Measurements from ENCODE around the gene CREB5.

DNA sequence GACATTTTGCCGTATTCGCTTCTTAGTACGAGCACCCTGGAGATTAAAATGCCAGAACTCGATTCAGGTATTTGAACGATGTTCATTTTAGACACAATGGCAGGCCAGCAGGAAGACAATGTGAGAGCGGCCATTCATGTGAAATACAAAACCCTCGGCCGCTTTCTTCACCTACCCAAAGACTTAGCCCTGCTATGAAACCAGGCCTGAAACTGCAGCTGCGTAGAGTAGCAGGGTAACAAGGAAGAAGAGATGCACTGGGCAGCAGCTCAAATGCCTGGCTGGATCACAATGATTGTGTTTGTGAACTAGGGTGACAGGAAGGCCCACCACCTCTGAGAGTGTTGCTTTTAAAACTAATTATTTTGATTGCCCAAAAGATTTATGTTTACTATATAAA is 311.0 kb downstream of the CREB5 start:
- TF ChIP-seq, protein P1, sequence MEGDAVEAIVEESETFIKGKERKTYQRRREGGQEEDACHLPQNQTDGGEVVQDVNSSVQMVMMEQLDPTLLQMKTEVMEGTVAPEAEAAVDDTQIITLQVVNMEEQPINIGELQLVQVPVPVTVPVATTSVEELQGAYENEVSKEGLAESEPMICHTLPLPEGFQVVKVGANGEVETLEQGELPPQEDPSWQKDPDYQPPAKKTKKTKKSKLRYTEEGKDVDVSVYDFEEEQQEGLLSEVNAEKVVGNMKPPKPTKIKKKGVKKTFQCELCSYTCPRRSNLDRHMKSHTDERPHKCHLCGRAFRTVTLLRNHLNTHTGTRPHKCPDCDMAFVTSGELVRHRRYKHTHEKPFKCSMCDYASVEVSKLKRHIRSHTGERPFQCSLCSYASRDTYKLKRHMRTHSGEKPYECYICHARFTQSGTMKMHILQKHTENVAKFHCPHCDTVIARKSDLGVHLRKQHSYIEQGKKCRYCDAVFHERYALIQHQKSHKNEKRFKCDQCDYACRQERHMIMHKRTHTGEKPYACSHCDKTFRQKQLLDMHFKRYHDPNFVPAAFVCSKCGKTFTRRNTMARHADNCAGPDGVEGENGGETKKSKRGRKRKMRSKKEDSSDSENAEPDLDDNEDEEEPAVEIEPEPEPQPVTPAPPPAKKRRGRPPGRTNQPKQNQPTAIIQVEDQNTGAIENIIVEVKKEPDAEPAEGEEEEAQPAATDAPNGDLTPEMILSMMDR (IDR thresholded peaks at IDR 0.05): no peak
- no peak for TF ChIP-seq POLR2A (IDR thresholded peaks at IDR 0.05; ENCODE audit: low read depth)
- no peak for TF ChIP-seq POLR2AphosphoS5 (IDR thresholded peaks at IDR 0.05)

Data from esophagus muscularis mucosa (tissue), 3 donors.